H1 (cell line): ENCODE measurements around the gene PITRM1.

Experiments used
- EZH2 ChIP-seq: fragments of 200-600 bp; sonication (generic); IDR thresholded peaks from 2 replicates; pipeline ENCODE4 v1.7.1; 2012; ENCODE audit warnings: low read depth, mild to moderate bottlenecking, moderate library complexity, low read length, inconsistent platforms; ENCODE audit not compliant: severe bottlenecking
- FOSL1 ChIP-seq: IDR thresholded peaks from 2 replicates; pipeline ENCODE4 v1.6.1; 2011; ENCODE audit warnings: mild to moderate bottlenecking, low read depth, low read length, moderate library complexity; ENCODE audit not compliant: insufficient read depth
- HDAC2 ChIP-seq, 2 experiments: fragments of 300-600 bp in 1 of 2; sonication (generic) in 1 of 2; IDR thresholded peaks; 2 replicates each; pipeline ENCODE4 v1.6.1; 2011 to 2012; ENCODE audit warnings: low read depth in 2 of 2, low read length in 2 of 2, mild to moderate bottlenecking in 2 of 2, moderate library complexity in 2 of 2, borderline replicate concordance in 1 of 2, inconsistent platforms in 1 of 2
- KDM1A ChIP-seq: fragments of 200-600, 300-600 bp; sonication (generic); IDR thresholded peaks from 2 replicates; pipeline ENCODE4 v1.7.1; 2016; ENCODE audit warnings: mild to moderate bottlenecking, low read length, borderline replicate concordance
- NRF1 ChIP-seq: IDR thresholded peaks from 2 replicates; pipeline ENCODE4 v1.6.1; 2011; ENCODE audit warnings: mild to moderate bottlenecking, low read depth, low read length, improper control_type of control experiment
- POLR2AphosphoS5 ChIP-seq: IDR thresholded peaks from 2 replicates; pipeline ENCODE4 v1.6.1; 2011; ENCODE audit warnings: low read depth, low read length
- SP2 ChIP-seq: IDR thresholded peaks from 2 replicates; pipeline ENCODE4 v1.6.1; 2012; ENCODE audit warnings: mild to moderate bottlenecking, low read length, inconsistent platforms
- YY1 ChIP-seq: IDR thresholded peaks from 2 replicates; pipeline ENCODE4 v1.6.1; 2011; ENCODE audit warnings: low read depth, mild to moderate bottlenecking, low read length
- TF ChIP-seq, protein P1 (sequence below), 3 experiments: IDR thresholded peaks; 1 replicate in 2 of 3; 2 replicates in 1 of 3; pipeline versions ENCODE4 v1.5.1 to v1.6.1; 2011; ENCODE audit warnings: low read length in 3 of 3, mild to moderate bottlenecking in 3 of 3, inconsistent platforms in 2 of 3, low read depth in 1 of 3, moderate library complexity in 1 of 3; ENCODE audit not compliant: insufficient read depth in 1 of 3; ENCODE audit errors: control extremely low read depth in 1 of 3

DNA sequence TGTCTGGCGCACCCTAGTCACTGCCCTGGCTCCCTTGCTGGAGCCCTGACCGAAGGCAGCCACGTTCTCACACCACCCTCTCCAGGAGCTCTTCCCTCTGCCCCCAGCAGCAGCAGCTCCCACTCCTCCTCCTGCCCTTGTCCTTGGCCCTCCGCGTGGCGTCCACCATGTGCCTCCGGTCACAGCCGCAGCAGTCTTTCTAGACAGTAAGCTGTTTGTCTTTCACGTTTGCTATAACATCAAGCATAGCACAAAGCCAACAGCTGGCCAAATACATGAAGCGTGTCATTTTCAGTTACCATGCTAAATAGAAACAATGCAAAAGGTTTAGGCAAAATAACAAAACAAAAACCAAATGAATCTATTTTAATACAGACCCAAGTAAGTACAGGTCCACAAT is 3.3 kb downstream of the PITRM1 start:
- TF ChIP-seq YY1 (no peak), POLR2AphosphoS5 (no peak), KDM1A (no peak), NRF1 (no peak), EZH2 (no peak), FOSL1 (no peak), HDAC2 (IDR thresholded peaks at IDR 0.05; ENCODE audit: borderline replicate concordance in 1 of 2, low read depth in 2 of 2, low read length in 2 of 2) (no peak), SP2 (no peak)
- TF ChIP-seq, protein P1, sequence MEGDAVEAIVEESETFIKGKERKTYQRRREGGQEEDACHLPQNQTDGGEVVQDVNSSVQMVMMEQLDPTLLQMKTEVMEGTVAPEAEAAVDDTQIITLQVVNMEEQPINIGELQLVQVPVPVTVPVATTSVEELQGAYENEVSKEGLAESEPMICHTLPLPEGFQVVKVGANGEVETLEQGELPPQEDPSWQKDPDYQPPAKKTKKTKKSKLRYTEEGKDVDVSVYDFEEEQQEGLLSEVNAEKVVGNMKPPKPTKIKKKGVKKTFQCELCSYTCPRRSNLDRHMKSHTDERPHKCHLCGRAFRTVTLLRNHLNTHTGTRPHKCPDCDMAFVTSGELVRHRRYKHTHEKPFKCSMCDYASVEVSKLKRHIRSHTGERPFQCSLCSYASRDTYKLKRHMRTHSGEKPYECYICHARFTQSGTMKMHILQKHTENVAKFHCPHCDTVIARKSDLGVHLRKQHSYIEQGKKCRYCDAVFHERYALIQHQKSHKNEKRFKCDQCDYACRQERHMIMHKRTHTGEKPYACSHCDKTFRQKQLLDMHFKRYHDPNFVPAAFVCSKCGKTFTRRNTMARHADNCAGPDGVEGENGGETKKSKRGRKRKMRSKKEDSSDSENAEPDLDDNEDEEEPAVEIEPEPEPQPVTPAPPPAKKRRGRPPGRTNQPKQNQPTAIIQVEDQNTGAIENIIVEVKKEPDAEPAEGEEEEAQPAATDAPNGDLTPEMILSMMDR (IDR thresholded peaks at IDR 0.05; ENCODE audit: control extremely low read depth in 1 of 3, insufficient read depth in 1 of 3, low read depth in 1 of 3, low read length in 3 of 3) = no peak
